ENCODE data around the gene GPR37L1.
A peak's percentile ranks its signal among the peaks of the same experiment; 100 is the strongest.

- TF ChIP-seq EGR2 (tag by site-specific recombination; IDR thresholded peaks at IDR 0.05; ENCODE audit: low read depth): no peak
- TF ChIP-seq ZNF449 (tag by site-specific recombination; IDR thresholded peaks at IDR 0.05): no peak
- TF ChIP-seq CTCF (tag by site-specific recombination; IDR thresholded peaks at IDR 0.05): no peak
- no peak for TF ChIP-seq PBX3 (CRISPR knock-in tag; IDR thresholded peaks at IDR 0.05)
- no peak for TF ChIP-seq ZSCAN16 (tag by site-specific recombination; IDR thresholded peaks at IDR 0.05)
- TF ChIP-seq ZBTB26 (tag by site-specific recombination; optimal IDR thresholded peaks at IDR 0.05): no peak
- TF ChIP-seq BCL11B (tag by site-specific recombination; IDR thresholded peaks at IDR 0.05; ENCODE audit: low read depth): no peak
- 0 out of 2 replicates have a peak, but pooled peaks have one; percentile 11 for TF ChIP-seq KLF1 (tag by site-specific recombination; IDR thresholded peaks at IDR 0.05)
- no peak for TF ChIP-seq ZBTB7A (tag by site-specific recombination; IDR thresholded peaks at IDR 0.05; ENCODE audit: low read depth)
- no peak for TF ChIP-seq ELK4 (IDR thresholded peaks at IDR 0.05; ENCODE audit: borderline replicate concordance, low read depth, low read length)
- no peak for TF ChIP-seq PRDM1 (tag by site-specific recombination; IDR thresholded peaks at IDR 0.05)
These were observed 44.5 kb upstream of the GPR37L1 start for GRCh38 chr1:202078241-202078640.
